D721Med (cell line): ENCODE data around the gene OOSP4B.
"Not testable (repeated sequence)": the region's sequence is repeated elsewhere in the genome, so short reads cannot be mapped to it uniquely, and the experiment has no call there.

ENCODE experiments used
- DNase-seq: peaks from one replicate; pipeline ENCODE4 v3.0.0; 2011; ENCODE audit warnings: low spot score; ENCODE audit not compliant: insufficient read length
- FAIRE-seq: peaks from 2 replicates; lab custom pipeline; 2011; peaks lifted over from hg19 to GRCh38; lab: Jason Lieb, UNC
- TF ChIP-seq, protein P1 (sequence below): IDR thresholded peaks from 2 replicates; pipeline ENCODE4 v1.5.1; 2012; ENCODE audit warnings: mild to moderate bottlenecking, control low read depth; ENCODE audit not compliant: insufficient read depth; ENCODE audit errors: missing control alignments

The OOSP4B gene

GRCh38 chr11:60059521-60060240 lies 42.7 kb downstream of the OOSP4B start:
- TF ChIP-seq, protein P1, sequence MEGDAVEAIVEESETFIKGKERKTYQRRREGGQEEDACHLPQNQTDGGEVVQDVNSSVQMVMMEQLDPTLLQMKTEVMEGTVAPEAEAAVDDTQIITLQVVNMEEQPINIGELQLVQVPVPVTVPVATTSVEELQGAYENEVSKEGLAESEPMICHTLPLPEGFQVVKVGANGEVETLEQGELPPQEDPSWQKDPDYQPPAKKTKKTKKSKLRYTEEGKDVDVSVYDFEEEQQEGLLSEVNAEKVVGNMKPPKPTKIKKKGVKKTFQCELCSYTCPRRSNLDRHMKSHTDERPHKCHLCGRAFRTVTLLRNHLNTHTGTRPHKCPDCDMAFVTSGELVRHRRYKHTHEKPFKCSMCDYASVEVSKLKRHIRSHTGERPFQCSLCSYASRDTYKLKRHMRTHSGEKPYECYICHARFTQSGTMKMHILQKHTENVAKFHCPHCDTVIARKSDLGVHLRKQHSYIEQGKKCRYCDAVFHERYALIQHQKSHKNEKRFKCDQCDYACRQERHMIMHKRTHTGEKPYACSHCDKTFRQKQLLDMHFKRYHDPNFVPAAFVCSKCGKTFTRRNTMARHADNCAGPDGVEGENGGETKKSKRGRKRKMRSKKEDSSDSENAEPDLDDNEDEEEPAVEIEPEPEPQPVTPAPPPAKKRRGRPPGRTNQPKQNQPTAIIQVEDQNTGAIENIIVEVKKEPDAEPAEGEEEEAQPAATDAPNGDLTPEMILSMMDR, result no peak
- DNase-seq, result no peak
- FAIRE-seq, result no peak

DNA sequence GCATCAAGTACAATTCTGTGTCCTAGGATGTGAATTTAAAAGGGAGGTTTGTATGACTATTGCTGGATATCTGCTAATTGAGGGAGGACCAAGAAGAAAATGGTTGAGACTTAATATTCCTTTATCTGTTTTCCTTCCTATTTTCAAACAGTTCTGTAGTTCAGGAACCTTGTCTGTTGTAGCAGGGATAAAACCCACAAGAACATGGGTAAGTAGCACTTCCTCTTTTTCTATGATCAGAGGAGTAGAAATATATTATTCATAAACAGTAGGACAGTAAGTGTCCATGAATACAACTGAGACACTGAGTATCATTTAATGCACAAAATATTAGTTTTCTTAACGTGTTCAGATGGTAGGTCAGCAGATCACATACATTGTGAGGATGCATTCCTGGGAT lies 47.1 kb downstream of the OOSP4B start:
- DNase-seq, result no peak
- TF ChIP-seq, protein P1, result no peak
- FAIRE-seq, result no peak

DNA sequence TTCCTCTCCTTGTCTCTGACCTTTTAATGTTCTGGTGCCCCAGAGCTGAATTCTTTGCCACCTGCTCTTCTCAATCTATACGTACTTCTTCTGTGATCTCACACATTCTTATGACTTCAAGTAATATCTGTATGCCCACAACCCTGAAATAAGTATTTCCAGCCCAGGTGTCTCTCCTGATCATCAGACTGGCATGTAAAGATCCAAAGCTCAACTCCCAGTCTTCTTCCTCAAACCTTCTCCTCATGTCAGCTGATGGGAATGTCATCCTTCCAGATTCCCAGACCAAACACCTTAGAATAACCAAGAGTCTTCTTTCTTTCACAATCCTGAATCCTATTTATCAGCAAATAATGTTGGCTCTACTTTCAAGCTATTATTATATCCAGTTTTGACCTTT lies 48.8 kb downstream of the OOSP4B start:
- FAIRE-seq (no peak), DNase-seq (no peak)
- TF ChIP-seq, protein P1, result no peak

GRCh38 chr11:60069450-60069849 lies 52.5 kb downstream of the OOSP4B start:
- DNase-seq, result no peak
- FAIRE-seq, result no peak
- TF ChIP-seq, protein P1, result no peak

- not testable (repeated sequence) for FAIRE-seq, DNase-seq
These were observed 54.7 kb downstream of the OOSP4B start for GRCh38 chr11:60071644-60072043.

- no peak for DNase-seq
- FAIRE-seq, result no peak
- TF ChIP-seq, protein P1, result no peak
These were observed 60.3 kb downstream of the OOSP4B start for GRCh38 chr11:60077216-60077817.

- no peak for DNase-seq
- TF ChIP-seq, protein P1, result no peak
- FAIRE-seq, result no peak
These were observed 61.0 kb downstream of the OOSP4B start for GRCh38 chr11:60077981-60078380.
